H1 (cell line): Measurements from ENCODE around the gene NFKBIE. TPM values are rescaled to one million over a fixed set of nuclear protein-coding genes. Genes with fewer than 3 reads are reported as not detected.
A peak's percentile ranks its signal among the peaks of the same experiment; 100 is the strongest.

Experiments used
- CTCF ChIA-PET: fragments of 300-600 bp; sonication (Branson Sonifier 250); formaldehyde crosslinking; loops from one replicate; lab custom pipeline; 2021; ENCODE audit not compliant: partially characterized antibody; lab: Charles Lee
- POLR2A ChIA-PET: fragments of 300-600 bp; sonication (Branson Sonifier 250); formaldehyde crosslinking; loops from one replicate; lab custom pipeline; 2021; ENCODE audit warnings: inconsistent platforms; ENCODE audit not compliant: partially characterized antibody; lab: Charles Lee
- DNase-seq, 2 experiments: peaks; one replicate each; pipeline versions ENCODE4 v3.0.0 to v3.0.0-alpha.2; 2010 to 2022; ENCODE audit warnings: low spot score in 2 of 2, low read depth in 1 of 2, mixed read lengths in 1 of 2
- FAIRE-seq: peaks from 2 replicates; lab custom pipeline; 2011; peaks lifted over from hg19 to GRCh38; lab: Jason Lieb, UNC
- H2AFZ ChIP-seq: 2 replicates; pipeline ENCODE4 v1.8.1; 2012; ENCODE audit warnings: low read length, inconsistent platforms
- H2AK5ac ChIP-seq: 2 replicates; pipeline ENCODE4 v1.6.1; 2013; ENCODE audit warnings: low read depth, low read length
- H2BK120ac ChIP-seq: replicated peaks from 2 replicates; pipeline ENCODE3; 2013; ENCODE audit warnings: low read depth, low read length, inconsistent platforms
- H2BK12ac ChIP-seq: 2 replicates; pipeline ENCODE4 v1.6.1; 2013; ENCODE audit warnings: low read depth, low read length
- H2BK15ac ChIP-seq: 2 replicates; pipeline ENCODE4 v1.6.1; 2013; ENCODE audit warnings: low read length
- H2BK20ac ChIP-seq: 2 replicates; pipeline ENCODE4 v1.6.1; 2013; ENCODE audit warnings: low read length
- H2BK5ac ChIP-seq: 2 replicates; pipeline ENCODE4 v1.6.1; 2013; ENCODE audit warnings: low read depth, low read length
- H3K14ac ChIP-seq: 2 replicates; pipeline ENCODE4 v1.6.1; 2013; ENCODE audit warnings: inconsistent platforms; ENCODE audit not compliant: insufficient read length
- H3K18ac ChIP-seq: 2 replicates; pipeline ENCODE4 v1.6.1; 2013; ENCODE audit warnings: low read length; ENCODE audit errors: extremely low read depth
- H3K23ac ChIP-seq: 2 replicates; pipeline ENCODE4 v1.6.1; 2013; ENCODE audit warnings: inconsistent platforms; ENCODE audit not compliant: insufficient read length
- H3K23me2 ChIP-seq: 2 replicates; pipeline ENCODE4 v1.6.1; 2013; ENCODE audit warnings: low read depth, low read length
- H3K27ac ChIP-seq: 2 replicates; pipeline ENCODE4 v1.6.1; 2011; ENCODE audit warnings: low read depth, low read length, inconsistent platforms
- H3K27me3 ChIP-seq, 4 experiments: replicated peaks in 1 of 4; 1 replicate in 1 of 4; 2 replicates in 3 of 4; pipeline versions ENCODE4 v1.6.1 to v1.8.1; 2011 to 2013; ENCODE audit warnings: low read length in 3 of 4, mild to moderate bottlenecking in 3 of 4, inconsistent platforms in 2 of 4, mixed read lengths in 2 of 4, moderate library complexity in 1 of 4; ENCODE audit not compliant: control insufficient read depth in 3 of 4, insufficient read depth in 3 of 4; ENCODE audit errors: extremely low read depth in 1 of 4
- H3K36me3 ChIP-seq, 4 experiments: 2 replicates each; pipeline versions ENCODE4 v1.6.1 to v1.8.1; 2011 to 2013; ENCODE audit warnings: mild to moderate bottlenecking in 4 of 4, low read length in 3 of 4, moderate library complexity in 2 of 4, control low read depth in 1 of 4, inconsistent platforms in 1 of 4; ENCODE audit not compliant: insufficient read depth in 4 of 4, control insufficient read depth in 2 of 4
- H3K4ac ChIP-seq: replicated peaks from 2 replicates; pipeline ENCODE3; 2013; ENCODE audit warnings: low read length, low read depth, mixed read lengths, inconsistent platforms; ENCODE audit not compliant: insufficient read length
- H3K4me1 ChIP-seq, 4 experiments: replicated peaks in 1 of 4; 1 replicate in 1 of 4; 2 replicates in 3 of 4; pipeline versions ENCODE4 v1.6.1 to v1.8.1; 2011 to 2013; ENCODE audit warnings: low read length in 3 of 4, inconsistent platforms in 2 of 4, mixed read lengths in 1 of 4; ENCODE audit not compliant: insufficient read depth in 4 of 4, control insufficient read depth in 3 of 4
- H3K4me2 ChIP-seq, 2 experiments: 2 replicates each; pipeline versions ENCODE4 v1.6.1 to v1.8.1; 2011 to 2013; ENCODE audit warnings: low read depth in 2 of 2, low read length in 2 of 2, control low read depth in 1 of 2, inconsistent platforms in 1 of 2, mild to moderate bottlenecking in 1 of 2; ENCODE audit not compliant: insufficient read depth in 1 of 2
- H3K4me3 ChIP-seq, 4 experiments: fragments of 200-600, 300-600 bp in 1 of 4; sonication (generic), shearing (Covaris generic), sonication (Bioruptor Twin) in 1 of 4; 2 replicates each; pipeline versions ENCODE4 v1.5.1 to v1.8.1; 2011 to 2016; ENCODE audit warnings: low read length in 4 of 4, low read depth in 3 of 4, control low read depth in 2 of 4, inconsistent platforms in 2 of 4, mild to moderate bottlenecking in 2 of 4, mixed read lengths in 1 of 4, moderate library complexity in 1 of 4; ENCODE audit not compliant: insufficient read depth in 2 of 4; ENCODE audit errors: extremely low read depth in 1 of 4
- H3K56ac ChIP-seq: replicated peaks from 2 replicates; pipeline ENCODE3; 2013; ENCODE audit warnings: low read depth, mild to moderate bottlenecking, mixed read lengths, low read length, inconsistent platforms; ENCODE audit not compliant: insufficient read length
- H3K79me1 ChIP-seq: 2 replicates; pipeline ENCODE4 v1.6.1; 2013; ENCODE audit warnings: low read depth, low read length, control low read depth
- H3K79me2 ChIP-seq, 2 experiments: 2 replicates each; pipeline versions ENCODE4 v1.6.1 to v1.8.1; 2012 to 2013; ENCODE audit warnings: low read length in 2 of 2, mild to moderate bottlenecking in 2 of 2, inconsistent platforms in 1 of 2; ENCODE audit not compliant: insufficient read depth in 2 of 2, control insufficient read depth in 1 of 2
- H3K9ac ChIP-seq, 4 experiments: replicated peaks in 1 of 4; 1 replicate in 1 of 4; 2 replicates in 3 of 4; pipeline versions ENCODE4 v1.6.1 to v1.8.1; 2011 to 2013; ENCODE audit warnings: low read depth in 3 of 4, low read length in 3 of 4, control low read depth in 2 of 4, mild to moderate bottlenecking in 2 of 4, moderate library complexity in 2 of 4, inconsistent platforms in 1 of 4; ENCODE audit errors: extremely low read depth in 1 of 4
- H3K9me3 ChIP-seq, 2 experiments: 2 replicates each; pipeline versions ENCODE4 v1.6.1 to v1.8.1; 2012 to 2013; ENCODE audit warnings: mild to moderate bottlenecking in 2 of 2, moderate library complexity in 2 of 2, control low read depth in 1 of 2, inconsistent platforms in 1 of 2, low read depth in 1 of 2, low read length in 1 of 2, mixed read lengths in 1 of 2; ENCODE audit not compliant: insufficient read depth in 2 of 2
- H4K20me1 ChIP-seq, 2 experiments: replicated peaks in 1 of 2; 2 replicates each; pipeline versions ENCODE3 to v1.8.1; 2011 to 2013; ENCODE audit warnings: inconsistent platforms in 2 of 2, low read length in 2 of 2, mild to moderate bottlenecking in 1 of 2; ENCODE audit not compliant: insufficient read depth in 2 of 2, control insufficient read depth in 1 of 2
- H4K5ac ChIP-seq: 2 replicates; pipeline ENCODE4 v1.6.1; 2013; ENCODE audit warnings: low read length, low read depth, mixed read lengths, inconsistent platforms; ENCODE audit not compliant: insufficient read length
- H4K8ac ChIP-seq: 2 replicates; pipeline ENCODE4 v1.8.0; 2013; ENCODE audit warnings: mild to moderate bottlenecking, moderate library complexity, low read length, inconsistent platforms; ENCODE audit not compliant: insufficient read depth; ENCODE audit errors: extremely low read depth
- H4K91ac ChIP-seq: replicated peaks from 2 replicates; pipeline ENCODE3; 2013; ENCODE audit warnings: low read length, mixed read lengths, inconsistent platforms; ENCODE audit not compliant: insufficient read length
- ASH2L ChIP-seq: fragments of 200-600, 300-600 bp; sonication (generic); IDR thresholded peaks from one replicate; pipeline ENCODE4 v1.7.1; 2017; ENCODE audit warnings: low read length
- ATF2 ChIP-seq: IDR thresholded peaks from 2 replicates; pipeline ENCODE4 v1.6.1; 2012; ENCODE audit warnings: low read length, inconsistent platforms
- CHD2 ChIP-seq: IDR thresholded peaks from 2 replicates; pipeline ENCODE4 v1.6.1; 2012; ENCODE audit warnings: low read length, improper control_type of control experiment
- GABPA ChIP-seq: IDR thresholded peaks from 2 replicates; pipeline ENCODE4 v1.6.1; 2011; ENCODE audit warnings: mild to moderate bottlenecking, low read length, moderate library complexity, borderline replicate concordance; ENCODE audit not compliant: insufficient read depth
- RXRA ChIP-seq: IDR thresholded peaks from 2 replicates; pipeline ENCODE4 v1.6.1; 2011; ENCODE audit warnings: low read depth, mild to moderate bottlenecking, low read length, moderate library complexity; ENCODE audit not compliant: insufficient read depth
- SIX5 ChIP-seq: IDR thresholded peaks from 2 replicates; pipeline ENCODE4 v1.6.1; 2011; ENCODE audit warnings: mild to moderate bottlenecking, low read depth, low read length
- SP2 ChIP-seq: IDR thresholded peaks from 2 replicates; pipeline ENCODE4 v1.6.1; 2012; ENCODE audit warnings: mild to moderate bottlenecking, low read length, inconsistent platforms
- TAF7 ChIP-seq: optimal IDR thresholded peaks from 2 replicates; pipeline ENCODE3; 2011; ENCODE audit warnings: low read depth, mild to moderate bottlenecking, inconsistent platforms, low read length, moderate library complexity, borderline replicate concordance
- WGBS, 2 experiments: shearing (Covaris generic) in 1 of 2; methylation state at CpG; one replicate each; pipeline versions ENCODE4 v1.1.6 to v1.1.7; 2013 to 2015; ENCODE audit warnings: low lambda C conversion rate in 2 of 2, mixed read lengths in 2 of 2, inconsistent platforms in 1 of 2, low coverage in 1 of 2, missing lambda C conversion rate in 1 of 2; ENCODE audit not compliant: insufficient replicate concordance in 2 of 2, insufficient coverage in 1 of 2, insufficient read length in 1 of 2; ENCODE audit errors: extremely low coverage in 1 of 2, missing lambda C conversion rate in 1 of 2; 5-methylcytosine and 5-hydroxymethylcytosine counted together
- polyA plus RNA-seq, 7 experiments: library from polyadenylated mRNA; depleted of rRNA in 3 of 7; stranded (reverse) in 5 of 7; unstranded in 2 of 7; fragments of >200 nt in 5 of 7; fragments of 200-250 nt in 2 of 7; gene quantifications; 1 replicate in 5 of 7; 2 replicates in 1 of 7; 4 replicates in 1 of 7; pipeline versions ENCODE4 v1.2.1 to v1.2.3, GENCODE V29; 2011 to 2013; ENCODE audit warnings: missing spikeins in 2 of 7, mixed read lengths in 2 of 7
- total RNA-seq: library from RNA; stranded (reverse); fragmentation: NEBNext Ultra II Directional; extraction: Animal tissue kit (Norgen Biotek cat#: 25700); gene quantifications from 2 replicates; pipeline ENCODE4 v1.2.1, GENCODE V29; 2021

The NFKBIE gene
- total and polyA plus RNA-seq, 2 of the 8 experiments (the other 6 are each of a cell fraction or from before 2014, with no cell fraction given): 13.5 to 19.2 TPM

DNA sequence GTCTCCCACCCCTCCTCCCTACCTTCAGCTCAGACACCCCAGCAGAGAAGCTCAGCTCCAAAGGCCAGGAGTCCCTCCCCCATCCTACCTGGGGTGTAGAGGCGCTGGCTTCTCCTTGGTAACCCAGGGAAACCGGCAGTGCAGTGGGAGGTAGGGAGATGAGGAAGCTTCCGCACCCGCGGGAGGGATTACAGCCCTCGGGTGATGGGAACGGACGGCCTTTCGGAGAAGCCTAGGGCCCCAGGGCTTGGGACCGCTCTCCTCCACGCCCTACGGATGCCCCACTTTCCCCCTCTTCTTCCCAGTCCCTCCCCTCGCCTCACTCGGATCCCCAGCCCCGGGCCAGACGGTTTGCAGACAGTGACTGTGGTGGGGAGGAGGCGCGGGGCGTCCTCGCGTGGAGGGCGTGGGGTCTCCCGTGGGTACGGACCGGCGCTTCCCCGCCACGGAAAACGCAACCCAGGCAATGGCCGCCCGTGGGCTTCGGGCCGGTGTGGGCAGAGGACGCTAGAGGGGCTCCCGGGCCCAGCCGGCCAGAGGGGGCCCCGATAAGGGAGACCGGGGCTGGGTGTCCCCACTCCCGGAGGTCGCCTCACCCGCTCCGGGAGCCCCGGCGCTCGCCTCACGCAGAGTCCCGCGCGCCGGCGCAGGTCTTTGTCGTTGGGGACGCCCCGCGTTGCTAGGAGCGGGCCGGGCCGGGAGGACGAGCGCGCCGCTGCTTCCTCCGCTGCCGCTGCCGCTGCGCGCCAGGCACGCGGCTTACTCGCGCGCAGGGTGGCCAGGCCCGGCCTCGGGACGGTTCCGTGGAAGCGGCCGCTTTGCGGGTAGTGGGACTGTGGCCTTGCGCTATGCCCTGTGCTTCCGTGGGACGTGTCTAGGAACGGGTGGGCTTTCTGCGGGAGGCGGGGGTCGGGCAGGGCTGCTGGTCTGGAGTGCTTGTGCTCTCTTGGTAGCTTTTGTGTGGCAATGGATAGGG, 32.0 kb upstream of the NFKBIE start:
- Histone ChIP-seq H3K79me2 (no peaks in the 10 kb centered on the region), H3K36me3 (peaks cover 5 to 18% (median 6%) of the 10 kb centered on the region in 4 experiments; a peak in 7 of 8 replicates), H2AK5ac (no peak overlapping the region), H2AFZ (peak overlapping the region; percentile 6; the same call in 1 of the 2 replicates), H4K5ac (no peak overlapping the region), H3K14ac (no peak overlapping the region), H3K23ac (no peak overlapping the region), H3K18ac (peak overlapping the region; percentile 24; the same call in 1 of the 2 replicates), H3K4me3 (peak overlapping the region; percentile 44 to 83 (median 68)), H3K27me3 (peaks cover 0 to 19% (median 14%) of the 10 kb centered on the region in 4 experiments; a peak in 6 of 7 replicates), H3K79me1 (no peaks in the 10 kb centered on the region), H2BK5ac (0 out of 2 replicates have a peak overlapping the region, but pooled peaks have one; percentile 13), H4K8ac (peak overlapping the region; percentile 63), H2BK12ac (peak overlapping the region; percentile 50; the same call in 1 of the 2 replicates), H3K4ac (no peak overlapping the region), H3K27ac (no peak overlapping the region), H4K20me1 (no peaks in the 10 kb centered on the region), H2BK120ac (no peak overlapping the region), H2BK15ac (no peak overlapping the region), H4K91ac (no peak overlapping the region), H3K4me1 (peaks cover 0 to 5% (median 4%) of the 10 kb centered on the region in 4 experiments; a peak in 4 of 7 replicates), H3K9ac (peak overlapping the region; percentile 5 to 46 (median 25); a peak in 5 of 7 replicates), H2BK20ac (no peak overlapping the region), H3K9me3 (no peaks in the 10 kb centered on the region), H3K23me2 (peaks cover 14% of the 10 kb centered on the region), H3K56ac (peak overlapping the region; percentile 7), H3K4me2 (peak overlapping the region; percentile 65 to 70)
- ChIA-PET POLR2A (interaction anchor here (0.8 to 10.4 kb wide), 17 partner anchors 9 to 63 kb away, joined by 3 to 102 read pairs (median 8); partner anchors contain the start of genes AARS2, HSP90AB1, SLC35B2 and TMEM151B), CTCF (interaction anchor here (0.6 to 9.3 kb wide), 13 partner anchors 8 to 46 kb away, joined by 3 to 108 read pairs (median 7); partner anchors contain the start of genes AARS2, SLC35B2 and TMEM151B)
- FAIRE-seq (no peak), DNase-seq (peak in 1 of 2 experiments; percentile 87)
- 2% methylated on average over 33 of the region's 86 CpGs; no CpG with 5 or more reads in 1 of the 2 experiments for WGBS, 2 experiments
- TF ChIP-seq RXRA: no peak
- TF ChIP-seq ASH2L: peak; percentile 81
- no peak for TF ChIP-seq ATF2
- TF ChIP-seq CHD2: no peak; the same call in 1 of the 2 replicates
- TF ChIP-seq TAF7: no peak
- no peak for TF ChIP-seq GABPA
- TF ChIP-seq SIX5: no peak
- no peak for TF ChIP-seq SP2
